ENCODE data around the gene ACOX2.
A peak's percentile ranks its signal among the peaks of the same experiment; 100 is the strongest.

DNA sequence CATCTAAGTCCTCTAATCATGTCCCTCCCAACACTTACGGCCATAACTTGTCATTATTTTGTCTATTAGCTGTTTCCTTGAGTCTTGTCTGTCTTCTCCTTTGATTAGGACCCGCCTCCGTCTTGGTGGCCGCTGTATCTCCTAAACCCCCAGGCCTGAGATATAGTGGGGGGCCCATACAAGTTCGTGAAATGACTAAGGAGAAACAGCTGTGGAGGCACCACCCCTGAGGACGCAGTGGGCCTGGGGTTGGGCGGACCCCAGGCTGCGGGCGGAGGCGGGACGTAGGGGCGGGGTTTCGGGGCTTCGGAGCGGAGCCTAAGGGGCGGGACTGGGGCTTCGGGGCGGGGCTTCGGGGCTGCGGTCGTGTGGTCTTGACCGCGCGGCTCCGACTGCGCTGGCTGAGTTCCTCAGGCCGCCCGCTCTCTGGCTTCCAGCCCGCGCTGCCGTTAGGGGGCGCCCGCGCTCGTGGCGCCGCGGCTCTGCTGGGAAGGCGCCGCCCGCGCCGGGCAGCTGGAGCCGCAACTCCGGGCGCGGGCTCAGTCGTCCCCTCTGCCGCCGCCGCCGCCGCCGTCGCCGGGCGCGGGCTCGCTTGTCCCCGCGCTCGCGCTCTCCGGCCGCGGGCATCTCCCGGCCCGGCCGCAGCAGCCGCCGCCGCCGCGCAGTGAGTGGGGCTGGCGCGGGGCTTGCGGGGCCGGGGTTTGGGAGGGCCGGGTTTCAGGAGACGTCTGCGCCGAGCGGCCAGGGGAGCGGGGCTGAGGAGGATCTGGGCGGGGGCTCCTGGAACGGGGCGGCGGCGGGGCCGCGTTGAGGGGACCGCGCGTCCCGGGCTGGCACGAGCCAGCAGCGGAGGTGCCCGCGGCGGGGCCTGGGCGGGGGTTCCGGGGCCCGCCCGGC is 45.2 kb downstream of the ACOX2 start, which contains the start of gene KCTD6:
- TF ChIP-seq POLR2AphosphoS5 (IDR thresholded peaks at IDR 0.05): peak; percentile 32 to 55
- TF ChIP-seq, protein P1, sequence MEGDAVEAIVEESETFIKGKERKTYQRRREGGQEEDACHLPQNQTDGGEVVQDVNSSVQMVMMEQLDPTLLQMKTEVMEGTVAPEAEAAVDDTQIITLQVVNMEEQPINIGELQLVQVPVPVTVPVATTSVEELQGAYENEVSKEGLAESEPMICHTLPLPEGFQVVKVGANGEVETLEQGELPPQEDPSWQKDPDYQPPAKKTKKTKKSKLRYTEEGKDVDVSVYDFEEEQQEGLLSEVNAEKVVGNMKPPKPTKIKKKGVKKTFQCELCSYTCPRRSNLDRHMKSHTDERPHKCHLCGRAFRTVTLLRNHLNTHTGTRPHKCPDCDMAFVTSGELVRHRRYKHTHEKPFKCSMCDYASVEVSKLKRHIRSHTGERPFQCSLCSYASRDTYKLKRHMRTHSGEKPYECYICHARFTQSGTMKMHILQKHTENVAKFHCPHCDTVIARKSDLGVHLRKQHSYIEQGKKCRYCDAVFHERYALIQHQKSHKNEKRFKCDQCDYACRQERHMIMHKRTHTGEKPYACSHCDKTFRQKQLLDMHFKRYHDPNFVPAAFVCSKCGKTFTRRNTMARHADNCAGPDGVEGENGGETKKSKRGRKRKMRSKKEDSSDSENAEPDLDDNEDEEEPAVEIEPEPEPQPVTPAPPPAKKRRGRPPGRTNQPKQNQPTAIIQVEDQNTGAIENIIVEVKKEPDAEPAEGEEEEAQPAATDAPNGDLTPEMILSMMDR (IDR thresholded peaks at IDR 0.05): peak; percentile 72 to 85 (median 79)
- no peak for TF ChIP-seq POLR2A (IDR thresholded peaks at IDR 0.05; ENCODE audit: low read depth)
- TF ChIP-seq EP300 (IDR thresholded peaks at IDR 0.05): no peak

All from esophagus muscularis mucosa (tissue), 4 donors.